ENCODE results near the gene ST8SIA6.

DNA sequence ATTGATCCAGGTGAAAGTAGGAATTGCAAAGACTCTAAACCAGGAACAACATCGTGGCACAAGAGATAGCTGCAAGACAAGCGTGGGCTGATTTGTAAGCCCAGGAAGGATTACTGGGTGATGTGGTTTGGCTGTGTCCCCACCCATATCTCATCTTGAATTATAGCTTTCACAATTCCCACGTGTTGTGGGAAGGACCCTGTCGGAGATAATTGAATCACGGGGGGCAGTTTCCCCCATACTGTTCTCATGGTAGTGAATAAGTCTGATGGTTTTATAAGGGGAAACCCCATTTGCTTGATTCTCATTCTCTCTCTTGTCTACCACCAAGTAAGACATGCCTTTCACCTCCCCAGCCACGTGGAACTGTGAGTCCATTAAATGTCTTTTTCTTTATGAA lies 59.5 kb downstream of the ST8SIA6 start:
- TF ChIP-seq POLR2A (IDR thresholded peaks at IDR 0.05; ENCODE audit: low read depth, low read length) = no peak
- no peak for TF ChIP-seq POLR2AphosphoS5 (IDR thresholded peaks at IDR 0.05; ENCODE audit: low read depth, low read length)
- TF ChIP-seq TAF1 (IDR thresholded peaks at IDR 0.05; ENCODE audit: low read depth, low read length) = no peak
